Activated naive CD4-positive, alpha-beta T cell treated with anti-CD3 and anti-CD28 coated beads, Interleukin-2, amount 10 ng/mL, durations not matched to agents 7 days and 5 days (primary cell): ENCODE results near the gene EXO1.

Source experiments
- CTCF ChIA-PET: fragments of 350-600 bp; sonication (Branson Sonifier 250); formaldehyde crosslinking; loops from one replicate; lab custom pipeline; 2021; ENCODE audit warnings: antibody characterized with exemption; lab: Charles Lee
- DNase-seq: peaks from one replicate; pipeline ENCODE4 v3.0.0-alpha.2; 2020
- H3K27ac Mint-ChIP-seq: one replicate; pipeline ENCODE4 v1.8.0; 2021; ENCODE audit warnings: mild to moderate bottlenecking, moderate library complexity, mixed read lengths
- H3K27me3 Mint-ChIP-seq: one replicate; pipeline ENCODE4 v1.8.0; 2021; ENCODE audit warnings: mild to moderate bottlenecking, mixed read lengths
- H3K36me3 Mint-ChIP-seq: one replicate; pipeline ENCODE4 v1.8.0; 2021; ENCODE audit warnings: mixed read lengths
- H3K4me1 Mint-ChIP-seq: one replicate; pipeline ENCODE4 v1.8.0; 2021; ENCODE audit warnings: mixed read lengths
- H3K4me3 Mint-ChIP-seq: one replicate; pipeline ENCODE4 v1.8.0; 2021; ENCODE audit warnings: mild to moderate bottlenecking, moderate library complexity, mixed read lengths
- H3K9me3 Mint-ChIP-seq: one replicate; pipeline ENCODE4 v1.8.0; 2021; ENCODE audit warnings: mixed read lengths

EXO1 gene

DNA sequence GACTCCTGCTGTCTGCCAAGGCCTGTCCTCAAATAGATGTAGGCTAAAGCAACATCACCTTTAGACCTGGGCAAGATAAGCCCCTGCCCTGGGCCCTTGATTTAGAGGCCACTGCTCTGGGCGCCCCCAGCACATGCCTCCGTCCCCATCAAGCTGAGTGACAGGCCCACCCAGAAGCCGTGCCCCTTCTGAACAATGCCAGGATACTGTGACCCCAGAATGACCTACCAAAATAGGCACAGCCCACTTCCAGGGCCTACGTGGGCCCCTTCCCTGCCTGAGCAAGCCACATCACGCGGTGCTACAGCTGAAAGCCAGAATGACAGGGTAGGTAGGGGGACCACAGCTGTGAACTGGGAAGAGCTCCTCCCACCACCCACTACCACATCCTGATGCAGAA, 84.8 kb downstream of the EXO1 start:
- CTCF ChIA-PET, result no interaction called here
- no peaks in the 10 kb centered on the region for H3K4me1 Mint-ChIP-seq
- no peak overlapping the region for H3K27ac Mint-ChIP-seq

DNA sequence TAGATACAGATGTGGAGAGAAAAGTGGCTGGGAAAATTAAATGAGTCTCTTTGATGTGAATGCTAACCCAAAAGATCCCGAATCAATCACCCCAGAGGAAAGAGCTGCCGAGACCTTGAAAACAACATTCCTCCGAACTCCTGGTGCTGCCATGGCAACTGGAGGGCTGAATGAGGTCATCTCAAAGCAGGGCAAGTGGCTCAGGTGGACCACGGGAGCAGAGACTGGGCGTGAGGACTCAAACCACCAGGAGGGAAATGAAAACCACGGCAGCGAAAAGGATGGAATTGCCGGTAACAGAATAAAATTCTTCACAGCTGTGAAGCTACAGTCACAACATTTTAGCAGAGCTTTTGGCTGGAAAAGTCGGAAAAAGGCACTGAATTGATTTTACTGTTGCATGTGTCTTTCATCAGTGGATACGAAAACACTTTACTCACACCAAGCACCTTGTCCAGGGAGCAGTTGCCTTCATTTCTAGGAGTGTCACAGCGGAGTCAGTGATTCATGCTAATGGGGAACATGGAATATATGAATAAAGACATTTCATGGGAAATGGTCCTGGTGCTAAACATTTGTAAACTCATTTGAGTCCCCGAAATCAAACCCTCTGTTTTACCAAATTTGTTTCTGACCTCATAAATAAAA, 86.3 kb downstream of the EXO1 start:
- no peaks in the 10 kb centered on the region for H3K4me1 Mint-ChIP-seq
- peaks cover 11% of the 10 kb centered on the region for H3K27me3 Mint-ChIP-seq
- no peaks in the 10 kb centered on the region for H3K36me3 Mint-ChIP-seq
- H3K27ac Mint-ChIP-seq, result no peak overlapping the region
- CTCF ChIA-PET, result no interaction called here
- no peaks in the 10 kb centered on the region for H3K9me3 Mint-ChIP-seq
- DNase-seq, result no peak
- H3K4me3 Mint-ChIP-seq, result no peak overlapping the region

More for the DNA sequence above, 84.8 kb downstream of the EXO1 start:
- Mint-ChIP-seq H3K36me3 (no peaks in the 10 kb centered on the region), H3K9me3 (no peaks in the 10 kb centered on the region), H3K4me3 (no peak overlapping the region), H3K27me3 (peaks cover 11% of the 10 kb centered on the region)
- no peak for DNase-seq

DNA sequence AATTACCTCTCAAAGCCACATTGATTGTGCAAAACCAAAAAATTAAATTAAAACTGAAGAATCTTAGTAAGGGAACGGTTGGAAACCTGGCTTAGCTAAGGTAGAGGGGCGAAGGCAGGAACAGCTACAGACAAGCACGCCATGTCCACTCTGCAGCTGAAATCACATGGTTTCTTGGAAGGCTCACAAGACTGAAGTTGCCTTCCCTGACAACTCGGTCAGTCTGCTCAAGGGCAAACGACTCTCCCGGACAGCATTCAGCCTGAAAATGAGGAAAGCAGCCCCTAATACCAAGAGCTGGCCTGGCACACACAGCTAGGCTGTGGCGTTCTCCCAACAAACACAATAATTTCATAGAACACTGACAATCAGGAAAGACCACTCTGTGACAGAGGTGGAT, 86.9 kb downstream of the EXO1 start:
- CTCF ChIA-PET, result no interaction called here
- no peaks in the 10 kb centered on the region for H3K4me1 Mint-ChIP-seq
- no peak for DNase-seq
- H3K27me3 Mint-ChIP-seq, result peaks cover 14% of the 10 kb centered on the region
- H3K27ac Mint-ChIP-seq, result no peak overlapping the region
- H3K9me3 Mint-ChIP-seq, result no peaks in the 10 kb centered on the region
- H3K36me3 Mint-ChIP-seq, result no peaks in the 10 kb centered on the region
- H3K4me3 Mint-ChIP-seq, result no peak overlapping the region
